GM19351 (cell line): Measurements from ENCODE around the gene GATA2.

ENCODE experiments used
- ATAC-seq: cut with Tn5 transposase; IDR thresholded peaks from one replicate; pipeline ENCODE4 v1.9.1; 2021; ENCODE audit warnings: mild to moderate bottlenecking, moderate library complexity; ENCODE audit not compliant: unreplicated experiment

The GATA2 gene

DNA sequence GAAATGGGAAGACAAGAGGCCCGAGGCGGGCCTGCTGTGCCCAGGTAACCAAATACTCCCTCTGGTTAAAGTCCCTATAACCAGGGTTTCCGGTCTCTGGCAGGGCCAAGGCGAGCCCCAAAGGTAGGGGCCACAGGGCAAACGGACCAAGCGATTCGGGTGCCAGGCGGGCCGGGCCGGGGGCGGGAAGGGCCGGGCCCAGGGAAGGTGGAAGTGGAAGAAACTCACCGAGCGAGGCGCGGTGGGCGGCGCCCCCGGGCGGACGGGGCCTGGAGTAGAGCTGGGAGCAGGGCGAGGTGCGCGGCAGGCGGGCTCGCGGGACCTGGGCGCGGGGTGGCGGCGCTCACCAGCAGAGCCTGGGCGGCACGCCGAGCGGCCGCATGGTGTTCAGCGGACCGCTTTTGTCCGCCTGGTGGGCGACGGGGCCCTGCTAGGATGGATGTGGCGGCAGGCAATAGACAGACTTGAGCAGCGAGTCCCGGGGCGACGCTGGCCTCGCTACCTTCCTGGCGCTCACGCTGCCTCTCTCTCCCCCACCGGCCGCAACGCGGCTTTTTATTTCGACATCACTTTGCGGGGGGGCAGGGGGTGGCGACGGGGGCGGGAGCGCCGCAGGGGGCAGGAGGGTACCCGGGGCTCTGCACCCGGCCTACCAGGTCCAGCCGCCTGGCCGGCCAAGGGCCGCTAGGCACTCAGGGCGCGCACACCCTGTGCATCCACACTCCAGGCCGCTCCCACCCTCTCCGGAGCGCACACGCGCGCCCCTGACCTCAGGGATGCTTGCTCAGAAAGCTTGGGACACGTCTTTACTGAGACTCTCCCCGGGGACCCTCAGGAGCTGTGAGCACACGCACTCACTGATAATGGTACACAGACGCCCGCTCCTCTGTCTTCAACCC, at the start of gene GATA2:
TSS of gene GATA2 (minus strand) at position 531 of the 899 bp plus-strand sequence. CDS start 6,170 bp downstream, outside the sequence.
- ATAC-seq = no peak

DNA sequence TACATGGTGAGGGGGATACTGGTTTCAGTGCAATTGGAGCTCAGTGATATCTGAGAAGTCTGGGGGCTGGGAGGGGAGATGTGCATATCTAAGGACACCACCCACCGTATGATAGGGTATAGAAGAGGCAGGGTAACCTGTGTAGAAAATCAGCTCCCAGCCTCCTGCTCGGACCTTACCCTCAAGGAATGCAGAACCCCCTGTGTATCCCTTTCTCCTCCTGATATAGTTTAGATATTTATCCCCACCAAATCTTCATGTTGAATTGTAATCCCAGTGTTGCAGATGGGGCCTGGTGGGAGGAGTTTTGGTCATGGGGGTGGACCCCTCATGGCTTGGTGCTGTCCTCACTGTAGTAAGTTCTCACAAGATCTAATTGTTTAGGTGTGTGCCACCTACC, 48.2 kb upstream of the GATA2 start:
- no peak for ATAC-seq

DNA sequence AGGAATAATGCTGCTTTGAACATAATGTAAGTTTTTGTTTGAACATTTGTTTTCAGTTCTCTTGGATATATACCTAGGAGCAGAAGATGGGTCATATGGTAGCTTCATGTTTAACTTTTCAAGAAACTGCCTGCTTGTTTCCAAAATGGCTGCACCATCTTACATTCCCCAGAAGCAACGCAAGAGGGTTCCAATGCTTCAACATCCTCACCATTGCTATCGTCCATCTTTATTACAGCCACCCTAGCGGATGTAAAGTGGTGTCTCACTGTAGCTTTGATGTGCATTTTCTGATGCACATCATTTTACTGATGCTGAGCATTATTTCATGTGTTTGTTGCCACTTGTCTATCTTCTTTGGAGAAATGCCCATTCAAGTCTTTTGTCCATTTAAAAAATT, 46.4 kb upstream of the GATA2 start:
- ATAC-seq = no peak

DNA sequence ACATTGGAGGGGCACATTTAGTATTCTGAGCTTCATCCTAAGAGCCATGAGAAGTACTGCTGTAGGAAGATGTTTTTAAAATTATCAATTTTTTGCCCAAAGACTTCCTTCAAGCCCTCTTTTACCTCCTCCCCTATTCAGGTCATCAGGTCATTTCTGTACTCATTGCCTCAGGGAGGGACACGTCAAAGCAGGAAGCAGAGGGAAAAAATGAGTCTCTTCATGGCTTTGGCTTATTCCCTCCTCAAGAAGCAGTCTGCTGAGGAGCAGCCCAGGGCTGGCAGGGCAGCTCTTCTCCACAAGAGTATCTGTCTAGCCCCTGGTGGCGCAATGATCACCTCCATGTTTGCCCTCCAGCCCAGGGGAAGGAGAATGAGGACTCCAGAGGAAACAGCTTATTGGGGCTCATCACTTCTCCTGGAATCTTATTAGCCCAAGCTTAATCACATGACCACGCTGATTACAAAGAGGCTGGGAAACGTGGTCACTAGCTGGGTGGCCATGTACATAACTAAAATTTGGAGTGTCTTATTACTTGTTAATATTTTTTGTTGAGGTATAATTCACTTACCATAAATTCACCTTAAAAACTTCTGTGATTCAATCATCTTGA, 44.2 kb upstream of the GATA2 start:
- no peak for ATAC-seq

DNA sequence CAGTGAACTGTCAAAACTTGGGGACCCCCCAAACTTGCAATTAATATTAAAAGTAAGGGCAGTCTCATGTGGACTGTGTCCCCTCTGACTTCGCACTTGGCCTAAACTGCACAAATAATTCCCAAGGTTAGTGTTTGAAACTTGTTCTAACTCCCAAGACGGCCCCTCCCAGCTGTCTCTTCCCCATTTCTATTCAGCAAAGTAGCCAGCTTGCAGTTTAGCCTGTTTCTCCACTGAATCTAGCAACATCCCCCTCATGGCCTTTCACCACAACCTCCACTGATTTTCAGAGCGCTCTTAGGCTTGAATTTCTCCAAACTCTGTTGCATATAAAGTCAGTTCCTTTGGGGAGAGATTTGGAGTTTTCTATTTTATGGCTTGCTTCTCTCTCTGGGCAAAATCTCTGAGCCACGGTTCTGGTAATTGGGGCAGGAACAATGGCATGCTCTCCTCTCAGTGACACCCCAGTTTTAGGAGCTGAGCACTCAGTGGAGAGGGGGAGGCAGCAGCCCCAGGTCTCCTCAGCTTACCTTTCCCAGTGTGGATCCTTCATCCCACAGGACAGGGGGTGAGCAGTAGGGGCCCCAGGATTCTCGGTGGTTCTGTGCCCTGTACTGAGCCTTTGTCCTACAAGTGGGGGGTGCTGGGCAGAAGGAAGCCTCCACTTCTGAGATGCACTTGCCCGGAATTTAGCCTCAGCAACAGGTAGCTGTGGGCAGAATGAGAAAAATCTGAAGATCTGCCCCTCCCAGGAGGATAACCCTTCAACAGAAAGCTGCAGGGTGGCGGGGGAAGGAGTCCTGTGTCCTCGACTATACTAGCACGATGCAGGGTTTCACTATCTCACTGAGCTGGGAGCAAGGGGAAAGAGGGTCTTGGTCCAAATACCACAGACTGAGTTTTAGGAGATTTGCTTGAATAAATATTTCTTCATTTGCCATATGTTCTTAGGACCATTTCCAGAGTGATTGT, 39.3 kb upstream of the GATA2 start:
- ATAC-seq = no peak

DNA sequence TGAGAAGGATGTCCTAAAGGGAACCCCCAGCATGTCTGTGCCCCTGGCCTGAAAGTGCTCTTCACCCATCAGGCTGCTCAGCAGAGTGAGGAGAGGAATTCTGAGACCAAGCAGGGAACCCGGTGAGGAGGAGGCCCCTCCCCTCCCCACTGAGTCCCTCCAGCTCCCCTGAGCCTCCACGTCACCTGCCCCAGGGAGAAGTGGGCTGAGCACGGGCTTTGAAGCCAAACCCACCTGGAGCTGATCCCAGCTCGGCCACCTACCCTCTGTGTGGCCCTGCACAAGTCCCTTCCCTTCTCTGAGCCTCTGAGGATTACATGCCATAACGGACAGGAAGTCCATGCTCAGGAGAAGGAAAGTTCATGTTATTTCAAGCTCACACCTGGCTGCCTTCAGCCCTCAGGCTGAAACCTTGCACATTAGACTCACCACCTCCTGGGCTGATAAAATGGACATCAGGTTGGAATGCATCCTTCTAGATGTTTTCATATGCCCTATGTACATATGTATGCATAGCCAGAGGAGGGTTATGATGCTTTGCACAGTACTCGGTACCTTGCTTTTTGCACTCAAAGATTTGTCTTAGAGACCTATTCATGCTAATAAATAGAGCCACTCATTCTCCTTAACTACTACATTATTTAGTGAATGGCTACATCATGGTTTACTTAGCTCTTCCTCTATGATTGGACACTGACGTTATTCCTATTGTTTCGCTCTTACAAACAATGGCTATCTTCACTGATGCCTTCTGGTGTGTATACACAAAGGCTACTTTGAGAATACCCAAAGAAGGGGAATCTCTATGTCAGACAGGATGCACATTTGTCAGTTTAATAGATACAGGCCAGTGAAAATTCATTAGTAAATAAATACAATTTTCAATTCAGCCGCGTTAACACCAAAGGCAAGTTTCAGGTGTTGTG, 31.6 kb upstream of the GATA2 start:
- no peak for ATAC-seq

DNA sequence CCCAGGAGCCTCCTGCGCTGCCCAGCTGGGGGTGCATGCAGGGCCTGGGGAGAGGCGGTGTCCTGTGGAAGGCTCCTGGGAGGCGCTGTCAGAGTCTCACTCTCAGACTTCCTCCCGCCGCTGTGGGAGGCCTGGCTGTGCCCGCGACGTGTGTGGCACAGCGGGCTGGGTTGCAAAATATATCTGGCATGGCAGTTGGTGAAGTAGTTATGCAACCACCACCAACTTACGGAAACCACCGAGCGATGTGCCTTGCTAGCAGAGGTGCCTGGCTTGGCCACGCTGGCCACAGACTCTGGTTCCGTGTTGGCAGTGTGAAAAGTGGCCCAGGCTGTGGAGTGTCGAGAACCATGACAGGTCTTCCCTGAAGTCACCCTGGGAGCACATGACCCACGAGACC, 30.6 kb upstream of the GATA2 start:
- ATAC-seq = no peak

DNA sequence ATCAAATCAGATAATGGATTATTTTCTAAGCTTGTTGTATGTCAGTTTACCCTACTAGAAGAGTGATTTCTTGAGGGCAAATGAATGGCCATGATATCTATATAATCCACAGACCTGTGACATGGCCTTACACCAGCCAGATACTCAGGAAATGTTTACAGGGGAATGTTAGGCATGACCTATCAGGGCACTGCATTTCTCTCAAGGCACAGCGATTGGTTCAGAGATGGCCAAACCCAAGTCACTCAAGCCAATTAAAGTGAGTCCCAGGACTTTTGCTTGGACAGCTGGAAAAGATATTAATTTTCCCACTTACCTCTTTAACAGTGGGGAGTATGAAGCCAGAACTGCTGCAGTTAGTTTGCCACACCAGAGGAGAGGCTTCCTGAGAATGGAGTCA, 28.7 kb upstream of the GATA2 start:
- no peak for ATAC-seq

DNA sequence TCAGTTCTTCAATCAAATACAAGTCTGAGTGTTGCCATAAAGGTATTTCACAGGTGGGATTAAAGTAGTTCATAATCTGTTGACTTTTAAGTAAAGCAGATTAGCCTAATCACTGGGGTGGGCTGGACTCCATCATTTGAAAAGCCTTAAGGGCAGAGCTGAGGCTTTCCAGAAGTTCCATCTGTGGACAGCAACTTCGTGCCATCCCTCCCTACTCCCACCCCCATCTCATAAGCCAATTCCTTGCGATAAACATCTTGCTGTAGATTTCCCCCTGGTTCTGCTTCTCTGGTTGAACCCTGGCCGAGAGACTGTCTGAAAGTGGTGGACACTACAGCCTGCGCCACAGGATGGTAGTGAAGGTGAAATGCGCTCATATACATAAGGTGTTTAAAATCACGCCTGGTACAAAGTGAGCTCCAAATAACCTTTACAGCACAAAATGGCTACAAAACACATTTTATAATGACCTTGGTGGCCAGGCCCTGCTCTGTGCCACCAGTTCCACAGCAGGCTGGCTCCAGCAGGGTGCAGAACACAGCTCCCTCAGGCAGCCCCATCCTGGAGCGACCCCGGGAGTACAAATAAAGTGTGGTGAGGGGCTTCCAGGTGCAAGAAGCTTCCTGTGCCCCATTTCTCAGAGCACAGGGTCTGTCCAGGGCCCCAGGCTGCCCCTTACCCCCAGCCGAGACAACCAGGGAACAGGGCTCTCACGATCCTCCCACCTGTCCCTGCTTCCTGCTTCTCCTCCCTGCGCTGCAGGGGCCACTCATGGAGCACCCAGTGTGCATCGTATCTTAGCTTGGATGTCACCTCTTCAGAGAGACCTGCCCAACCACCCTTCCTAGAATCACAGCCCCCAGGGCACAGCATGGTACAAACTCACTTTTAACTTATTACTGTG, 25.8 kb upstream of the GATA2 start:
- no peak for ATAC-seq

DNA sequence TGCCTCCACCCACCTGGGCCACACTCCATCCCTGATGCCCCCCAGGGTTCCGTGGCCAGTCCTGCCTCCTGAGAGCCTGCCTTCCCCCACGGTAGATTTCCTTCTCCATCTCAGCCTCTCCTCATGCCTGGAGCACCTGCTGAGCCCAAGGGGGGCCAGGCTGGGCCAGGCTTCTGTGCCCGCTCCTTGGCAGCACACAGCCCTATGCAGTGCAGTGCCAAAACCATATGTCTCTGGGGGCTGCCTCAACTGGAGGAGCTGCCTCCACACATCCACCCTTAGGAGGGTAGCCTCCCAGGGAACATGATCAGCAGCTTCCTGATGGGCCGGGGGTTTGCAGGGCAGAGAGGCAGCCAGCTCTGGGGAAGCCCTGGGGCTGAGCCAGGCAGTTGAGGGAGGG, 24.6 kb upstream of the GATA2 start:
- no peak for ATAC-seq

DNA sequence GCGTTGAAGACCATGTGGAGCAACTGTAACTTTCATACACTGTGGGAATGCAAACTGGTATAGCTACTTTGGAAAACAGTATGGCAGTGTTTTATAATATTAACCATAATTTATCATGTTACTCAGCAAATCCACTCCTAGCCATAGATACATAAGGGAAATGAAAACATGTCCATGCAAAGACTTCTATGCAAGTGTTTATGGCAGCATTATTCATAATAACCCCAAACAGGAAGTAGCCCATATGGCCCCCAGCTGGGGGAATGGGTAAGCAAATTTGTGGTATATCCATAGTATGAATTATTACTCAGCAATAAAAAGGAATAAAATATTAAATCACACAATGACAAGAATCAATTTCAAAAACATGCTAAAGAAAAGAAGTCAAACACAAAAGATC, 23.0 kb upstream of the GATA2 start:
- ATAC-seq = no peak

DNA sequence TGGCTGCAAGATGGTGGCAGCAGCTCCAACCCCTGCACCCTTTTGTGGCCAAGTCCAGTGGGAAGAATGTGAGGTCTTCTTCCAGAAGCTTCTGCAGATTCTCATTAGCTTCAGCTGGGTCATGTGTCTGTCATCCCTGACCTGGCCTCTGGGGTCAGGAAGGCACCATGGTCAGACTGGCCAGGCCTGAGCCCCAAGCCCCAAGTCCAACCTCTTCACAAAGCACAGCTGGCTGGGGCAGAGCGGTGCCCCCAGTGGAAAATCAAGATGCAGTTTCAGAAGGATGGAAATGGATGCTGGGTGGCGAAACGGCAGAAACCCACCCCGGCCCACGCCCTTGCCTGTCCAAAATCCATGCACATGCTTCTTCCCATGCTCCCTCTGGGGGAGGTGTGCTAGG, 15.9 kb upstream of the GATA2 start:
- no peak for ATAC-seq

DNA sequence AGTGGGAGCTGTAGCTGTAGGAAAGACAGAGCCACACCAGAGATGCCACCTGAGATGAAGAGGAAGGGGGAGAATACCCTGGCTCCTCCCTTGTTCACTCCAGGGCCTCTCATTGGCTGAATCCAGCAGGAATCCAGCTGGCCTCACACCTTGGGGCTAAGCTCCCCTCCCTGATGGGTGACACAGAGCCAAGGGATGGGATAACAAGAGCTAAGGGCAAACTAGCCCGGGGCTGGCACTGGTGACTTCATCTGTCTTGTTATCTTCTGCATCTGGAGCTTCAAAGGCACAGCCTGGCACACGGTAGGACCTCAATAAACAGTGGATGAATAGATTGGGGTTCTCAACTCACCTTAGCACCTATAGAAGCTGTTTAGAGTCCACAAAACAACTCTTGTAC, 13.8 kb upstream of the GATA2 start:
- ATAC-seq = no peak

DNA sequence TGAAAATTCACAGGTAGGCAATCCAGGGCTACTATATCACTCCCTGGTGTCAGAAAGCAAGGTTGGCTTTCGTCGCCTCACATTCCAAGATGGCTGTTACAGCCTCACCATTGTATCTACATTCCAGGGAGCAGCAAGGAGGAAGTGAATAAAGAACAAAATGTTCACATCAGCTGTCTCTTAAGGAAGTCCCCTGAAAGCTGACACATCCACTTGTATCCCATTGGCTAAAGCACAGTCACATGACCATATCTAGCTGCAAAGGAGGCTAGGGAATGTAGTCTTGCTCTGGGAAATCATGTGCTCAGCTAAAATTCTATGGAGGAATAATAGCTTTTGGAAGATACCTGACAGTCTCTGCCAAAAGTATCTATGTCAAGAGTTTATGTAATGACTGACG, 12.8 kb upstream of the GATA2 start:
- ATAC-seq = no peak

DNA sequence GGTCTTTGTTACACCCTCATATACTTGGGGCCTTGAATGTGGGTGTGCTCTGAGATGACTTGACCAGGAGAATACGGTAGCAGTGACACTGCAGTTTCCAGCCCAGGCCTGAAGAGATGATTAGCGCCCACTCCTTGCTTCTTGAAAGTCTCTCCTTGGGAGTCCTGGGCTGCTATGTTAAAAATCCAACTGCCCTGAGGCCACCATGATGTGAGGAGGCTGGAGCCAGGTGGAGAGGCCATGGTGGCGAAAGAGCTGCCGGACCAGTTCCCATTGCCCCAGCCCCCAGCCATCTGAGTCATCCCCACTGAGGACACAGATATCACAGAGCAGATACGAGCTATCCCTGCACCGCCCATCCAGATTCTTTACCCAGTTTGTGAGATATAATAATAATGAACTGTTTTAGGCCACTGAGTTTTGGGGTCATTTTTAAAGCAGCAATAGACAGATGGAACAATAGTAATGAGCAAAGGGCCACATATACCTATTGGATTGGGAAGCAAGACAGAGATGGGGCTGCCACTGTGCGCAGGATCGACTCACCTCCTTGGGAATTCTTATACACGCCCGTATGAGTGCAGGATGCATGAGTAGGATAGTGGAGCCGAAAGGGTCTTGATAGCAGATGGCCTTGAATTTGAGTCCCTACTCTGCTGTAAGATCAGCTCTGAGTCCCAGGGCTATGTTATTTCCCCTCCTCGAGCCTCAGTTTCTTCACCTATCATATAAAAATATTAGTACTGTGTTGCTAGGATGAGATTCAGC, 12.1 kb upstream of the GATA2 start:
- ATAC-seq = no peak

DNA sequence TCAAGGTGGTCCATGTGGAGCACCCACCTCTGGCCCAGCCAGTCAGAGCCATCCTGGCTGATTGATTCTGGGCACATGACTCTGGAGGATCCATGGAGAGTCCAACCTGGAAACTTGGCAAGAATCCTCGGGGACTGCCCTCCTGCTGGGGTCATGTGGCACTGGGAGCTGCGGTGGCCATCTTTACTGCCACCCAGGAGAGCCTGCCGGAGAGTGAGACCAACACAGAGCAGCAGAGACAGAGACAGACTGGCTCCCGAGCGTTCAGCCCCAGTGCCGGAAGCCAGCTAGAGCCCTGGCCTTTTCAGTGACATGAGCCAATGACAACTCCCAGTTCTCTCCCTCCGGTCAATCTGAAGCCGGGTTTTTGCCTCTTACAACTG, 11.5 kb upstream of the GATA2 start:
- no peak for ATAC-seq

DNA sequence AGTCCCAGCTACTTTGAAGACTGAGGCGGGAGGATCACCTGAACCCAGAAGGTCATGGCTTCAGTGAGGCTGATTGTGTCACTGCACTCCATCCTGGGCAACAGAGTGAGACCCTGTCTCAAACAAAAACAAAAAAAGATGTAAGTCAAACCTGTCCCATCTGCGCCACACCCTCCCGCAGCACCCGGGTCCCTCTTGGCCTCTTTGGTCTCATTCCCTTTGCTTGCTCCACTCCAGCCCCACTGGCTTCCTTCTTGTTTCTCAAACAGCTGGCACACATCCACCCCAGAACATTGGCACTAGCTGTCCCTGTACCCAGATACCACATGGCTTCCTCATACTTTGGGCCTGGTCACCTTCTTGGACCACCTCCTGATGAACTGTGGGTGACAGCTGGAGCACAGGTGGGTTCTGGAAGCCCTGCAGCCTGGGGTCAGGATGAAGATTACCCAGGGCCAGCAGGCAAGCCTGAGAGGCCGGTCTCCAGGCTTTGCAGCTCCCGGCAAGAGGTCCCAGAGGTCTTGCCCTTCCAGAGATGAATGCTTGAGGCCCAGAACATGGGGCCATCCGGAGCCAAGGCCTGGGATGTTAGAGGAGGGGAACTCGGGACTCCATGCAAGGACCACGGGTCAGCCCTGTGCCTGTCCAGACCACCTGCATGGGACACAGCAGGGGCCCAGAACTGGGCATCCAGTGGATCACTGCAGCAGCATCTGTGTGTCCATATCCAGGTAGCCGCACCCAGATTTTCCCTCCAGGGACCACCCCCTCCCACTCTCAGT, 10.9 kb upstream of the GATA2 start:
- ATAC-seq = no peak

DNA sequence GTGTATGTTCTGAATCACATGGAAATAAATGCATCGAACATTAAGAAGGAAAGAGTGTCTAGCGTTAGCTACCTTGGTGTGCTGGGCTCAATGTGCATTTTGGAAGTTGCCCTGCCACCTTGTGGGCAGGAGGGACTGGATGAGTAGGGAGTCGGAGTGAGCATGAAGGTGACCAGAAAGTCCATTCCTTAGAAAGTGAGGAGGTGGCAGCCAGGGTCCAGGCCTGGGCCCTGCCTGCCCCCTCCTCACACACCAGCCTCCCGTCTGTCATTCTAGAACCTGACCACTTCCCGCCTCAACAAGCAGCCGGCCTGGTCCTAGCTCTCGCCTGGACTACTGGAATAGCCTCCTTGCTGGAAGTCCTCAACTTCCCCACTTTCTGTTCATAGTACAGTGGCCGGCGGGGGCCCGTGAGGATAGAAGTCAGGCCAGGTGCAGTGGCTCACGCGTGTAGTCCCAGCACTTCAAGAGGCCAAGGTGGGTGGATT, 10.2 kb upstream of the GATA2 start:
- no peak for ATAC-seq
